HG02759 (cell line): ENCODE results near the gene THSD7B.
"Not testable (repeated sequence)": the region's sequence is repeated elsewhere in the genome, so short reads cannot be mapped to it uniquely, and the experiment has no call there.

ENCODE experiments used
- ATAC-seq: cut with Tn5 transposase; IDR thresholded peaks from one replicate; pipeline ENCODE4 v1.9.1; 2021; ENCODE audit warnings: mild to moderate bottlenecking, moderate library complexity; ENCODE audit not compliant: unreplicated experiment

The THSD7B gene

GRCh38 chr2:137511526-137511925 lies 746.2 kb downstream of the THSD7B start:
- no peak for ATAC-seq

- no peak for ATAC-seq
Measured at GRCh38 chr2:137521653-137522619, 756.6 kb downstream of the THSD7B start.

- no peak for ATAC-seq
Measured at GRCh38 chr2:137522620-137523011, 757.3 kb downstream of the THSD7B start.

DNA sequence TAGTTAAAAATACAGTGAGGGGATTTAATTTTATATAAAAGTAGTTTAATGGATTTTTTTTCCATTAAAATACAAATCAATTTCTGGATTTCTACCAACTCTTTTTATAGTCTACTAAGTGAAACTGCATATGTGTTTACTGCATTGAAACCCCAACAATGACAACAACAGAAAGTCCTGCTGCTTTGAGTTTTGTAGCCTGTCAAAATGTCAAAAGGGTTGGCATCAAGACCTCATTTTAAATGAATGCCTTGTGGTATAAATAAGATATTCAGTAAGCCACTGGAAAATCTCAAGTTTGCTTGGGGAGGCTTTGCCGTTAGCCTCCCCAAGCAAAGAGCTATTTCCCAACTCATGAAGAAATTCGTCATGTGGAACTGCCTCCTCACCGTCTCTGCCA lies 758.6 kb downstream of the THSD7B start:
- no peak for ATAC-seq

DNA sequence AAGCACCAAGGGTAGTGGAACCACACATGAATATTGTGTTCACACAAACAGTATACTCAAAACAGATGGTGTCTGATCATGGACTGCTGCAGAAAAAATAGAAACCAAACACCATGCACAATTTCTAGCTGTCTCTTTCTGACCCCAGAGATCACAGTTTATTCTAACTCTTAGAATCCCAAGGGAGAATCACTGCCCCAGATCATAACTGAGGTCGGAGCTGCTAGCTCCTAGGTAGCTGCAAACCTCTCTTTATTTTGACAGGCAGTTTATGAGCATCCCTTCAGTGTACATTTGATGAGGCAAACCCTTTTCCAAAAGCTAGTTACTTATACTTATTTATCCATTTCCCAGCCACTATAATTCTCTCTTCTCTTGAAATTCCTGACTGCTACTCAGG lies 759.8 kb downstream of the THSD7B start:
- no peak for ATAC-seq

DNA sequence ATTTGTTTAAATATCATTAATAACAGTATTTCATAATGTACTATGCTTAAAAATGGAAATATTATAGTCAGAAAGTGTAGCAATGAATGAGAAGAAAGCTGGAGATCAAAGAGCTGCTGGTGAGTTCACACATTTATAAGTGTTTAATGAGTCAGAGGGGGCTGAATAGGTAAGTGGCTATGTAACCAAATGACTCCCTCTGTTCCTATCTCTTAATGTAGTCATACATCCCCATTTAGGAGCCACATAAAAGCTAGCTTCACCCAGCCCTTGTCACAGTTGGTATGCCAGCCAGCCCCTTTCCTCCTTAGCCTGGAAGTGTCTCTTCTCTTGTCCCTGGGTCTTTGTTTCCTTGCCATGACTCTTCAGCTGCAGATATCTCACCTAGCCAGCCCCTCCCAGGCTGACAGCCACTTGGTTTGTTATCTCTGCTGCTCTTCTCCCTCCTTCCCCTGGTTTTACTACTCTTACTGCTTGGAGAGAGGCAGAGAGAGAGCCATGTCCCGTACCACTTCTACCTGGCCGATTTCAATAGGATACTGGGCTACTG lies 760.4 kb downstream of the THSD7B start:
- no peak for ATAC-seq

DNA sequence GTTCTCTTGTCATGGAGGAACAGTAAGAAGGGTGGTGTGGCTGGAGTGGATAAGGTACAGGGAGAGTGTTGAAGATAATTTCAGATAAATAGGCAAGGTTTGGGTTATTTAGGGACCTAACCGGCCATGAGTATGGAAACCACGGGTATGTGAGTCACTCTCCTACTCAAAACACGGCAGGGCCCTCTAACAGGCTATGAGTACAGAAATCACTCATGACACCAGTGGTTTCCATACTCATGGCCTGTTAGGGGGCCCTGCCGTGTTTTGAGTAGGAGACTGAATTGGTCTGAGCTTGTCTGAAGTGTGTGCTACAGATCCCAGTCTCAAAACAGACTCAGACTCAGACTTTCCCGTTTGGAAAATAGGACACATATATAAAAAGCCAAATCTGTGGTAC lies 770.6 kb downstream of the THSD7B start:
- peak; percentile 60 for ATAC-seq

DNA sequence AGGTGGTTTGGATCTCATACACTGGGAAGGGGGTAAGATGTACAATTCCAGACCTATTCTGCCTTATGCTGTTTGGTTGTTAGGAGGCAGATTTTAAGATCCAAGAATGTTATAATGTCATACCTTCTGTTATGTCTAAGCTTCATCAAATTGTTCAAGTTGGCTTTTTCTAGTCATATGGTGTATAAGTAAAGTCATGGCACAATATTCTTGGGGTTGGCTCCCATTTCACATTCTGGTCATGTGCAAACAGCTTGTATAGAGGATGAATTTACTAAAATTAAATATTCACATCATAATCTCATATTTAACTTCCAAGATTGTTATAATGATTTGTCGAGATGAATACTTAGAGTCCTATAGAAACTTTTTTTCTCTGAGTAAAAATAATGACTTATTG lies 774.0 kb downstream of the THSD7B start:
- no peak for ATAC-seq

DNA sequence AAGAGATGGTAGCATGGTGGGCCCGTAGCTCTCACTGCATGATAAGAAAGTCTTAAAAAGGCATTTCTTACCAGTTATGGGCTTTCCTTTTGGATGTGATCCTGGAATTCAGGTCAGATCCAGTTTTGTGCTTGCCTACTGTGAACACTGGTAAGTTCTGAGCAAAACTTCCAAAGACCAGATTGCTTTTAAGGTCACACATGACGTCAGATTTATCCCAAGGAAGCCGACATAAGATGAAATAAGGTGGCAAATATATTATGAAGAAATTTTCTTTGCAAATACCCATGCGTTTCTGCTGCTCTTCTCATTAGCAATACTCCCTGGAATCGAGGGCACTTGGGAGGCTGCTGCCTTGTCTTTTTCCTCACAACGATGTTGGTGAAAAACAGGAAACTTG lies 782.5 kb downstream of the THSD7B start:
- ATAC-seq, result no peak

DNA sequence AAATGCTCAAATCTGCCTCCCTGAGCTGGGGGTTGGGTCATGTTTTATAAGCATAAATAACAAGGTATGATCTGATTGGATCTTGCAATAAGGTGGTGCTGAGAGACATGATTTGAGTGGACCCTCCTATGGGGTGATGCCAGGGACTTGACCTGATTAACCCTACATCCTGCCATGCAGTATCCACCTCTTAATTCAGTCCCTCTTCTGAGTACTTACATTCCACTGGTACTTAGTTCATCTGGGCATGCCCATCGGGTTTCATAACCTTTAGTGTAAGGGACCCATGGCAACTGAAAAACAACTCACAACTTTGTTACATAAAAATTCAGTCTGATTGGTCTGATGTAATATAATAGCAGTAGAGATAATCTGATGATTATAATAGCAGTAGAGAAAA lies 801.0 kb downstream of the THSD7B start:
- no peak for ATAC-seq

DNA sequence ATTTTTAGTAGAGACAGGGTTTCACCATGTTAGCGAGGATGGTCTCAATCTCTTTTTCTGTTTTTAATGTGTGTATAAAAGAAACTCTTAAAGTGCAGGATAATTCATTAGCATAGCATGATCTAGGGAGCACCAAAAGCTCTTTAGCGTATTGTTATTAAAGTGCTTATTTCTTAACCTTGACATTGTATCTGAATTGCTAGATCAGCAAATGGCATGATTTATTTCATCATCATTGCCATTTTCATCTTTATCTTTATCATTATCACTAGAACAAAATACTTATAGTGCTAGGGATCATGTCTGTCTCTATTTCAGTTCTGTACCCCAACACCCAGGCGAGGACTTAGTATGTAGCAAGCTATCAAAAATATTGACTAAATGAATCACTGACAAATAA lies 805.1 kb downstream of the THSD7B start:
- no peak for ATAC-seq

DNA sequence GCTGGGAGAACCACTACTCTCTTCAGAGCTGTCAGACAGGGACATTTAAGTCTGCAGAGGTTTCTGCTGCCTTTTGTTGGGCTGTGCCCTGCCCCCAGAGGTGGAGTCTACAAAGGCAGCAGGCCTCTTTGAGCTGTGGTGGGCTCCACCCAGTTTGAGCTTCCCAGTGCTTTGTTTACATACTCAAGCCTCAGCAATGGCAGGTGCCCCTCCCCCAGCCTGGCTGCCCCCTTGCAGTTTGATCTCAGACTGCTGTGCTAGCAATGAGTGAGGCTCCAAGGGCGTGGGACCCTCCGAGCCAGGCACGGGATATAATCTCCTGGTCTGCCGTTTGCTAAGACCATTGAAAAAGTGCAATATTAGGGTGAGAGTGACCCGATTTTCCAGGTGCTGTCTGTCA lies 822.5 kb downstream of the THSD7B start:
- not testable (repeated sequence) for ATAC-seq

DNA sequence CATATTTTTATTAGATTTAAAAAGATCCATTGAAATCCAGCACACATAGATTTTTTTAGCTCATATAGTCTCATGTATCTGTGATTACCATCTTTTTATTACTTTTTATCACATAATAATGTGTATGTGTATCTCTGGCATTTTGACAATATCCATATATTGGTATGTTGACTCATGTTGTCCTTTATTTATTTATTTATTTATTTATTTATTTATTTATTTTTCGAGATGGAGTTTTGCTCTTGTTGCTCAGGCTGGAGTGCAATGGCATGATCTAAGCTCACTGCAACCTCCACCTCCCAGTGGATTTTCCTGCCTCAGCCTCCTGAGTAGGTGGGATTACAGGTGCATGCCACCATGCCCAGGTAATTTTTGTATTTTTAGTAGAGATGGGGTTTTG lies 823.2 kb downstream of the THSD7B start:
- ATAC-seq, result not testable (repeated sequence)

DNA sequence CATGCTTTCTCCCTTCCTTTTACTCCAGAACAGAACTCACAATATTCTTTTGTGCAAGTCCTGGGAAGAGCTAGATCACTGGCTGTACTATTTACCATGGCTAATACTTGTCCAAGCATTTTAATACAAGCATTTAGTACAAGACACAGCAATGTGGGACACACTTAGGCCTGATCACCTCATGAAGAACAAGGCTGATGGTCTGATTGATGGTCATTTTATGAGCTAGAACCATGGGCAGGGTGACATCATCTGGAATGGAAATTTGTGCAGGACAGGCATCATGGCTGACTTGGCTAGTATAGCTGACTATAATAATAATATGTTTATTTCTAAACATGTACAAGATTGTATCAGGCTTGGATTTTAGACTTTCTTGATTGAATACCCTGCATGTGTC lies 824.8 kb downstream of the THSD7B start:
- no peak for ATAC-seq

DNA sequence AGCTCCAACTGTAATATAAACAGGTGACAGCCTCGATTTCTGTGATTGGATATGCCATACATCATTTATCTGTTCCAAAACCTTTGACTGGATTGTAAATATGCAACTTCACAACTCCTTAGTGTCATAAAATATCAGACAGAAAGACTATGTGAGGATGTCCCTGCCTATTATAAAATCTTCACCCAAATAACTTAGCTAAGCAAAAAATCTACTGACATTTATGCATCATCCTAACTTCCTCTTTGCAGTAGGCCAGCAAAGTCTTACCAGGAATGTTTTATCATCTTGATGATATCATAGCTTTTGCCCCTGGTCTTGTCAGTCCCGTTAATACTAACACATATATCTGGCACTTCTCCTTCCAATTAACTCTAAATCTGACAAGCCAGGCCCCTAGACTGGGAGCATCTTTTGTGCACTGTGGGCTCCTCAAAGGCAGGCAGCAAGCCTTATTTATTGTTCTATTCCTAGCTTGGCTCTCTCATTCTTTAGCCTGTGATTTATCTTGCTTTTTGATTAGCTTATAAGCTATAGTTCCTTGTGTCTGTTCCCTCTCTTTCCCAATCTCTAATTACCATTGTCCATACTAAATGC lies 842.5 kb downstream of the THSD7B start:
- ATAC-seq, result no peak

DNA sequence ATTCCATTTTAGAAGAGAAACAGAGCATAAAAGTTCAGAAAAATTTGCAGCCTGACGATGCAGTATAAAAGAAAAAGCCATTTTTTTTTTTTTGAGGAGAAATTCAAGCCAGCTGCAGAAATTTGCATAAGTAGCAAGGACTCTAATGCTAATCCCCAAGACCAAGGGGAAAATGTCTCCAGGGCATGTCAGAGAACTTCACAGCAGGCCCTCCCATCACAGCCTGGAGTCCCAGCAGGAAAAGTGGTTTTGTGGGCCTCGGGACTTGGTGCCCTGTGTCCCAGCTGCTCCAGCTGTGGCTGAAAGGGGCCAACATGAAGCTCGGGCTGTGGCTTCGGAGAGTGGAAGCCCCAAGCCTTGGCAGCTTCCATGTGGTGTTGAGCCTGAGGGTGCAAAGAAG lies 873.6 kb downstream of the THSD7B start:
- ATAC-seq, result no peak

DNA sequence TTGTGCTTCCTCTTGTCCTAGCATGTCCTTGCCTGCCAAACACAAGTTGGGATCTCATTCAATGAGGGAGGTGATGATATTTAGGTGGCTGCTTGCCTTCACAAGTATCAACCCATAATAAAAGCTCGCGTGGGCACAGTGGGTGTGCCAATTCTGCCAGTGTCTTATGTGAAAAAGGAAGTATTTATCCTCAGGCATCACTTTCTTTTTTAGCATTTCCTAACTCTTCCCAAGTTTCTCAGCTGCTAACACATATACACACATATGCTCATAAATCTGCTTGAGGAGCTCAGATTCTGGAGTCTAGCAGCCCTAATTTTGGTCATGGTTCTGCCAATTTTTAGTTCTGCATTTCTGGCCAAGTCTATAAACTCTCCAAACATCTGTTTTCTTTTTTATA lies 879.4 kb downstream of the THSD7B start:
- ATAC-seq, result no peak

DNA sequence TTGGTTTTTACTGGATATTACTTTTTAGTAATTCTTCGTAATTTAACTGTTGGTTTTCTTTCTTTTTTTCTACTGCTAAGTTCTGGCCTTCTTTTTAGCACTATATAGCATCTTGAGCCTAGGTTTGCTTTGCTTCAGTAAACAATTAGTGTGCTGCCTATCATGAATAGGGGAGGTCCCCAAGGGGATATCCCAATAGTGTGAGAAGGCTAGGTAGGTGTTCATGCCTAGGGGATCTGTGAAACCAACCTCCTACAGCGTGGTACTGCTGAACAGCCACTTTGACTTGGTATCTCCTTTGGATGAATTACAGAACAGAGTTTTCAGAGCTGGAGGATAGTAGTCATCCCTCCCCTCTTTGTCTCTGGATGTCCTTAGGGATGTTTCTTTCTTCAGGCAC lies 888.7 kb downstream of the THSD7B start:
- ATAC-seq, result no peak

- ATAC-seq, result no peak
Measured at GRCh38 chr2:137655814-137656213, 890.5 kb downstream of the THSD7B start.

DNA sequence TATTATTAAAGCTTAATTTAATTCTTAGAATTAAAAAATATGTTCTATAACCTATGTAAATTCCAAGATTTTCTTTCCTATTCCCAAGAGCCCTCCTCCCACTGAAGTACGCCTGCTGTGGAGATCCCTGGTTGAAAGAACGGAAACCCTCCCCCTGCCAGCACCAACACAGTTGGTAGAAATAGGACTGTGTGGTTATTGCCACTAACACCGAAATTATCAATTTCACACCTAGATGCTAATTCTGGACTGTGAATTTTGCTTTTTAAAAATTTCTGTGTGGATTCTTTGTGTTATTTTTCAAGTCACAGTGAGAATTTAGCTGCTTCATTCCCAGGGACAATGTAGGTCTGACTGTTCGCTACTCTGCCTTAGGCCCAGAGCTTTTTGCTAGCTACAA lies 893.1 kb downstream of the THSD7B start:
- no peak for ATAC-seq

DNA sequence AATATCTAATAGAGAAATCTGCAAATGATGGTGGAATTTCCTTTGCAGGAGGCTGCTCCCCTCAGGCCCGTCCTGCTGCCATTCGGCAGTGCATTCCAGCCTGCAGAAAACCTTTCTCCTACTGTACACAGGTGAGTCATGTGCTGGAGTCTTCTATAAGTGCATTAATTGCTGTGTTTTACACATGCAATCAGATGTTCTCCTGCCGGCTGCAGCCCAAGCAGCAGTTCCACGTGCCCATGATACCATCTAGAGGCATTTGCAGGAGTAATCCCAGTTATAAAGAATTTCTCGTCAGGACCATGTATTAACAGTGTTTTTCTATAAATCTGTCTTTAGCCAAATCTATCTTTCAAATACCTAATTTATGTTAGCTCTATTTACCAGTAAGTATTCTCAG lies 894.3 kb downstream of the THSD7B start:
- no peak for ATAC-seq

DNA sequence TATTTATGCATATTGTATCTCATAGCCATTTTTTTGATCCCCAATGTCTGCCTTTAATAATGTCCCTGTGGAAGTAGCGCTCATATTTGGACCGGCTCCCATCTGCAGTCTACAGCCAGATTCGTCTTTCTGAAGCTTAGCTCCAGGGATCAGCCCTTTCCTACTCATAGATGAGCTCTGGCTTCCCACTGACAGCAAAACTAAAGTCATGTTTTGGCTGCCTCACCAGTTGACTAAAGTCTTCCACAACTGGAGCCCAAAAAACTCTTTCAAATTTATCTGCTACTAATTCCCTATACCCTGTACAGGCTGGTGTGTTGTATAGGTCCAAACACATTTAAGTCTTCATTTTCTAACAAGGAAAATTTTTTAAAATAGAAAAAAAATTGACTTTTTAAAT lies 904.8 kb downstream of the THSD7B start:
- no peak for ATAC-seq
